ENCODE results near the gene YOD1.

Gene YOD1

DNA sequence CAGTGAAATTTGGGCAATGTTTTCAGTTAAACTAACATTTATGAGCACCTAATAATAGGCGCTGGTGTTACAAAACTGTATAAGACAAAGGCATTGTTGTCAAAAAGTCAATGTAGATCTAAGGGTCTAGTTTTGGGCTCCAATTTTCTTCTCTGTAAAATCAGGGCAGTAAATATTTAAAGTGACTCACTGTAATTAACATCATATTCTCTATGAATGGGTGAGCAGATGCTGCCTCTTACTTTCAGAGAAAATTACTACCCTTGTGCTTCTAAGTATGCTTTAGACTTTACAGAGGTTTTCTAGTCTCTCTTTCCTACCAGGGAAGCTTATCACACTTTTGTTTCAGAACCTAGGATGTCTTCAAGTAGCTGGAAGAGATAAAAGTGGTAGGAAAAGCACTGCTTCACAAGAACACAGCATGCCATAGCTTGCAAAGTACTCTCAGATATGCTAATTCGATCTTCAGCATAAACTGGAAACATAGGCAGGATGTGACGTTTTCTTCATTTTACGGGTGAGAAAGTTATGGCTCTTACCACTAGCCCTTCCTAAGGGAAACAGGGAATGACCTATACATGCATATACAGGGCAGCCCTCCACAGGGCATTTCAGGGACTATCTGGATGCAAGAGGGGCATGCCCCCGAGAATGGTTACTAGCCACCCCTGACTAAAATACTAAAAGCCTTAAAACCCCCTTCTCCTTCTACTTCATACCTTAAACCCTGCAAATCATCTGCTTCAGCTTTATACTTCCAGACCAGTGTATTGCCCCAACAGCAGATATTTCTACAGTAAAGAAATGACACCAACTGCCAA lies 21.1 kb downstream of the YOD1 start:
- DNase-seq (ENCODE audit: extremely low spot score, insufficient read length, low read depth) (no peak), FAIRE-seq (no peak)

DNA sequence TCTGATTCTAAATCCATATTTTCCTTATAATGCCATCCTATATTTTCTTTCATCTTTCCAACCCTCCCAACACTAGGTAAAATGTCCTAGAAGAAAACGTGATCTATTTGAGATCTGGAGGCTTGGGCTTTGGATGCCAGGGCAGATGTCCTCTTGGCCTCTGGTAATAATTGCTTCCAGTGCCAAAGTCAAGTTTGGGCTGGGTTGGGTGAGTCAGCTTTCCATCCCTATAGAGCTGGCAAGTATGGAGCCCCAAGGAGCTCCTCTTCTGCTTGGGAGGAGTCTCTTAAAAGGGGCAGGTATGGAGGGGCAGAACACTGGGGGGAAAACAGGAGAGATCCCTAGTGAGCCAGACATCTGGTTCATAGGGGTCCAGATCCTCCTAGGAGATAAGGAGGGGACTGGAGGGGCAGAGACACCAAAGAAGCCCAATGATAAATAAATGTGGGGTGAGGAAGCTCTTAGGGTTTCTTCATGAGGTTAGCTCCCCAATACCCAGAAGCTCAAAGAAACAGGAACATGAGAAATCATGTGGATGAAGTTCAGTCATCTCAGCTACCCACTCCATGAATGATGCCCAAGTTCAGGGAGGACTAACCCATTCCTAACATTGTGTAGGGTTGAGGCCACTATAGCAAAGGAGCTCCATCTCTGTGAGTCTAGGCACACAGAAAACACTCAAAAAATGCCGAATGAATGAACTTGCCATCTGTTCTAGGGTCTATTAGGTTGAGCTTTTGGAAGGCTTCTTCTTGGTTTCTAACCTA lies 21.9 kb downstream of the YOD1 start:
- no peak for DNase-seq (ENCODE audit: extremely low spot score, insufficient read length, low read depth)
- FAIRE-seq, result no peak

DNA sequence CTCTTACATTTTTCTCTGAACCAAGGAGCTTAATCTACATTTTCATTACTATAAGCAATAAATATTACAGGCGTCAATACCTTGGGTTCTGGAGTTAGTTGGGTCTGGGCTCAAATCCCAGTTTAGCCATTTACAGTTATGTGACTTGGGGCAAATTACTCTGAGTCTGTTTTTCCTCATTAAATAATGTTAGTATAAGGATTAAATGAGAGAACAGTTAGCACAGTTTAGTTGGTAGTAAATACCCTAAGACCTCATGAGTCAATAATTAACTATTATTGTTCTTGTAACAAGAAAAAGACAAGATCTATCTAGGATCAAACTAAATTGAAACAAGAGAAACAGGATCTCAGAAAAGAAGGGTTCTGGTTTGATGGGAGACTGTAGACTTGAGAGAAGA lies 23.1 kb downstream of the YOD1 start:
- FAIRE-seq, result no peak
- no peak for DNase-seq (ENCODE audit: extremely low spot score, insufficient read length, low read depth)

DNA sequence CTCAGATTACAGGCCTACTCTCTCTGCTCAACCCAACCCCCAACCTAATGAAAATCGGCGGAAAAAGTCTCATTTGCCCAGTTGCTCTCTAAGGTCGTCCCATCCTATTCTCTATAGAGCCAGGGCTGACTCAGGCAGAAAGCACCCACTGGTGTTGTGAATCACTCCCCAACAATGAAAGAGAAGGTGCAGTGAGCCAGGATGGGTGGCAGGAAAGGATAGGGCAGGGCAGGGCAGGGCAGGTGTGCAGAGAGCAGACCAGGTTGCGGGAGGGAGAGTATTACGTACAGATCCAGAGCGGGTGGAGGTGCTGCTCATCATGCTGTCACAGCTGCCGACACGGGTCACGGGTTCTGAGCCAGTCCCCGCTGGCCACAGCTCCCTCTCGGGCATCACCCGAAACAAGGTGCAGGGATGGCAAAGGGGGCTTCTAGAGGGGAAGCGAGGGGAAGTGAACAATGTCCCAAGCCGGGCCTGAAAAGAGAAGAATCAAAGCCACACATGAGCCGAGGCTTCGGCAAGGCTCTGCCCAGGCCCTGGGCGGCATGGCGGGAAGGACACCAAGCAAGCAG lies 23.7 kb downstream of the YOD1 start:
- DNase-seq (ENCODE audit: extremely low spot score, insufficient read length, low read depth), result no peak
- no peak for FAIRE-seq

DNA sequence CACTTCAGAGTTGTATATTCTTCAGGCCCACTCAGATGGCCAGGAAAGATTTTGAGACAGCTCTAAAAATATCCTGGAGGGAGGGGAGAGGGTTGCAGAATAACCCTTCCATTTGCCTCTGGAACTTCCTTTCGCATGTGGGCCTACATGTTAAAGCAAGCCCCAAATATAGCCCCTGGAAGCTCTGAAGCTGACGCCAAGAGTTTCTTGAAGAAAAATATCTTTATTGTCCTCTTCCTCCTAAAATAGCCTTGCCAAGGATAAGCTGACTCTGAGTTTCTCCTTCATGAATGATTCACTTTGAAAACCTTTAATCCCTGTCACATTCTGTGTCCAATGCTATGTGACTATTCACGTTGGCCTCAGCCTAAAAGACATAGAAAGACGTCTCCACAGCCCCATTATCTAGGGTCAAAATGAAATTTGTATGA lies 24.9 kb downstream of the YOD1 start:
- no peak for FAIRE-seq
- no peak for DNase-seq (ENCODE audit: extremely low spot score, insufficient read length, low read depth)

DNA sequence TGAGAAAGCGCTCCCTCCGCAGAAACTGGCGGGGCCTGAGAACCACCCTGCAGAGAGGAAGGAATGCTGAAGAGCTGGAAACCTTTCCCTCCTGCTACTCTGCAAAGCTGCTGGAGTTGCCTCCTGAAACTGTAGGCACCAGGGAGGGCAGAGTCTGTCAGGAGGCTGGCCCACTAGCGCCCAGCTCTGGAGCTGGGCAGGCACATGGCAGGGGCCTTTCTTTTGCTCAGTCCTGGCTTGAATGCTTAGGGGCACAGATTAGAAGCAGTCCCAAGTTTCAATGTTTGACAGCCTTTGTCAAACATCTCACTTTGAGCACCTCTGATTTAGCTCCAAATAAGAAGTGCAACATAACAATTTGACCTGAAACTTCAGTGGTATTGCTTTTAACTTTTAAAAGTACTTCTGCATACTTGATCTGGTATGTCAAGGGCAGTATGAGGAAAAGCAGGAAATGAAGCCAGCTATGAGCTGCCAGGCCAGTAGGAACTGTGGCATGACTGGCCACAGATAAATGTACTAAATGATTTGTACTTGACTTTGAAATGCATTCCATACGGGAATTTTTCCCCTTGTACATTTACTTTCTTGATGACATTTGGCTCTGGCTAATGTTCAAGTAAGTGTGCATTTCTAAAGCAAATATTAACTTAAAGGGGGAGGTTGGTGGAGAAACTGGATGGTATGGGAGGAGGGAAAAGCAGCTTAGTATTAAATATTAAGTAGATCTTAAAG lies 25.7 kb downstream of the YOD1 start:
- DNase-seq (ENCODE audit: extremely low spot score, insufficient read length, low read depth), result no peak
- FAIRE-seq, result no peak

DNA sequence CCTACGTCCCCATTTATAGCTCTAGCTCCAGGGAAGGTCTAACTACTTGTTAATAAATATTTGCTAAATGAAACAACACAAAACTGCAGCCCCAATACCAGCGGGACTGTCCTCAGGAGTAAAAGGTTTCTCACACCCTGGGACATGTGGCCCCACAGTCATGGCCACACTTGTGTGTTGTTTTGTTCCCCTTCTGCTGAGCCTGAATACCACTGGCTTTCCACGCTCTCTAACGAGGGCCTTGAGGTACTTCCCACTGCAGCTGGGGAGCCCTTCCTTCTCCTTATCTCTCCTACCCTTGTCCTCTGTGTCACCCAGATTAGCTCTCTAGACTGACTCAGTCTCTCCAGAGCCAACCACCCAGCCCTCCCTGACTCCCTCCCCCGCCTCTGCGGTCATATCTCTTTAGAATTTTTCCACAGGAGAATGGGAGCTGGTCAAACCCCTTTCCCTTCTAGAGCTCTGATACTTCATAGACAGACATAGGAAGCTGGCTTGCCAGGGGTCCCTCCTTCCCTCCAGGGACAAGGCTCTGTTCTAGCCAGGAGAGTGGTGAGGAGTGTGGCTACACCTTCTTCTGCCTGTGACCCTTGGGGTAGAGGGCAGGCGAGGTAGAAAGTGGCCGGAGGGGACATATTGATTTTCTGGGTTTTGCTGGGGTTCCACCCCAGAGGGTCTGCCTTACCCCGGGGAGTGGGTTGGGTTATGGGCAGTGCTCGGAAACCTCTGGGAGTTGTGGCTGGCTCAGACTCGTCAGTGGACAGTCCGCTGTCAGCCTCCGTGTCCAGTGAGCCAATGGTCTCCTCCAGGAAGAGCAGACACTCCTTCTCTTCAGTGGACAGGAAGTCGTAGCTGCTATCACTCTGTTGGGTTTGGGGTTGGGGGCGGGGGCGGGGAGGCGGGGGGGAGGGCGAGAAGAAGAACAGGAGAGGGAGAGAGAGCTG lies 26.5 kb downstream of the YOD1 start:
- DNase-seq (ENCODE audit: extremely low spot score, insufficient read length, low read depth) (no peak), FAIRE-seq (no peak)

DNA sequence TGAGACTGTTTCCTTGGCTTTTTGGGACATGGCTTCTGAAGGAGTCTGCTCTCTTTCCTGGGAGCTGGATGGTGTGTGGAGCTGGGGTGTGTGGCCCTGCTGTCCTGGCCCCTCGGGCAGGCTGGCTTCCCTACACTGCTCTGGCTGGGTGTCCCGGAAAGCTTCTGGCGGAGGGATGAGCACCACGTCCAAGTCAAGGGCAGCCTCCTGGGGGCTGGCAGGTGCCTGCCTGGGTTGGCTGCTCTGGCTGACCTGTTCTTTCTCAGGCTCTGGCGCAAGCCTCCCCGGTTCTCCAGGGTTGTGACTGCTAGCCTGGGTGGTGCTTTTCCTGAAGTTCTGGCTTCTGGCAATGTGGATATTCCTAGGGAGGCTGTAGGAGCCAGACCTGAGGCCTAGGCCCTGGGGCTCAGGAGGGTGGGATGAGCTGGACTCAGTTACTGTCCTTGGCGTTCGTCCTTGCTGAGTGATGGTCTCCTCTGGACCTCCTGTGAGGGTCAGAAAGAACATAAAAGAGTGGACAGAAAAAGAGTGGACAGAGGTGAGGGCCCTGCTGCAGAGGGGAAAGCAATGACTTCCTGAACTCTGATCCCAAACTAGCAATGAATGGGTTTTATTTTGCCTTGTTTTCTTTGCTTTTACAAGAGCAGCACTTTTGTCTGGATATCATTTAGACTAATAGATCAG lies 27.9 kb downstream of the YOD1 start:
- no peak for FAIRE-seq
- DNase-seq (ENCODE audit: extremely low spot score, insufficient read length, low read depth), result no peak

DNA sequence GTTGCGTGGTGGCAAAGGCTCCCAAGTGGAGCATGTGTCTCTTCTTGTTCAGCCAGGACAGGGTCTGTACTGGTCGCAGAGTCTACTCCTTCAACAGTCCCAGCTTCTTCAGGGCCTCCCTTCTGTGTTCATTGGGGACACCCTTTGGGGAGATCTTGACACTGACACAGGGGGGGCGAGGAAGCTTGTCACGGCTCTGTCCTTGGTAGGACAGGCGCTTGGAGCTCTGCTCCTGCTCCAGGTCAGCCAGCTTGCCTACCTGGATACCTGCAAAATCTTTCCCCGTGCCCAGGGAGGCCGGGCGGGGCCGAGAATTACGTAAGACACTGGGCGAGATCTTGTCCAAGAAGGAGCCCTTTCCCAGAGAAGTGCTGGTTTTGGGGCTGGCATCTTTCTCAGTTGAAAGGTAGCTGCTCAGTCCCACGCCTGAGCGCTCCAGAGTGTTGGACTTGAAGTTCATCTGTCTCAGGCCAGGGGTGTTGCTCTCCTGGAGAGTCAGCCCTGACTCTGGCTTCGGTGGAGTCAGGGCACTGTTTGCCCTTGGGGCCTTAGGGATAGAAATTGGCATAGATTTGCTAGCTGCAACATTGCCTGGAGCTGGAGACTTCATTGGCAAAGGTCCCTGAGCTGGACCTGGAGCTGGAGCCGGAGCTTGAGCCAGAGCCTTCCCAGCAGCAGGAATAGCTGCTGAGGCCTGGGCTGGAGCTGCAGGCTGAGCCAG lies 29.0 kb downstream of the YOD1 start:
- no peak for FAIRE-seq

DNA sequence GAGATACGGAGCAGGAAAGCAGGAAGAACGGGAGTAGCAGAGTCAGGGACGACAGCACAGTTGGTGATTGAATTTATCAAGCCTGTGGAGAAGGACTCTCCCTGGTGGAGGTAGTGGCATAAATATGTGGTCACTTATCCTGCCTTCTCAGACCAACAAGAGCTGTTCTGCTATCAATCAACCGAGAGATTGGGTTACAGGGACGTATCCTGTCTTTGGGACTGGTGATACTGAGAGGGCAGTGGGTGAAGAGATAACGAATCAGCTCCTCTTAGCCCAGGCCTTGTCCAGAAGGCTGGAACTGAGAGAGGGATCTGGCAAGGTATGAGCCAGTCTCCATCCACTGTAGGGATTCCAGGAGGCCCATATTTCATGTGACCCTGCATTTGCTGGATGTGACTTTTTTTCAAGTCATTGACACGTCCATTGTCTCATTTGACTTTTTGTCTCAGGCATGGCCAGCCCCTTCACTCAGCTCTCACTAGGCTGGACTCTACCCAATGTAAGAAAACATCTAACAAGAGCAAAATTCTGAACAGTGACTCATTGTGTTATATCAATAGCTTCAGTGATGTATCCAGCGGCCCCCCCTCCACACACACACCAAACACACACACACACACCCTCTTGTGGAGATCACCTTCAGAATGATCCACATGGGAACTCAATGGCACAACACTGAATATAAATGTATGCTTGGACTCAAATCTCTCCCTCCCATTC lies 29.7 kb downstream of the YOD1 start:
- DNase-seq (ENCODE audit: extremely low spot score, insufficient read length, low read depth), result no peak

More for the DNA sequence above, 29.0 kb downstream of the YOD1 start:
- no peak for DNase-seq (ENCODE audit: extremely low spot score, insufficient read length, low read depth)

DNA sequence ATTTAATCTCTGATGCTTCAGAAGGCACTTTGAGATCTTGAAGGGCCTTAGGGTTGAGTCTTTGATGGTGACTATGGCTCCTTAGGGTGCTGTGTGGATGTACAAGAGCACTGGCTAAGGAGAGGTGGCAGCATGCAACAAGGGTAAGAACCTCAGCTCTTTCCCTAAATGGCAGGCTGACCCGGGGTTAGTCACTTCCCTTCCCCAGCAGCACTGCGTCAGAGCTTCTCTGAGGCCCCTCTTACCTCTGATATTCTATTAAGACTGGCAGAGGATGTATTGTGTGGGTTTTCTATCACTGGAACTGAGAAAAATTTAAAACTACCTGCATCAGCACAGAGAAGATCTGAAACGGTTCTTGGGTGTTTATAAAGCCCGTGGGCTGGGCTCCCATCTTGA lies 30.3 kb downstream of the YOD1 start:
- FAIRE-seq (no peak), DNase-seq (ENCODE audit: extremely low spot score, insufficient read length, low read depth) (no peak)

More for the DNA sequence above, 29.7 kb downstream of the YOD1 start:
- no peak for FAIRE-seq

DNA sequence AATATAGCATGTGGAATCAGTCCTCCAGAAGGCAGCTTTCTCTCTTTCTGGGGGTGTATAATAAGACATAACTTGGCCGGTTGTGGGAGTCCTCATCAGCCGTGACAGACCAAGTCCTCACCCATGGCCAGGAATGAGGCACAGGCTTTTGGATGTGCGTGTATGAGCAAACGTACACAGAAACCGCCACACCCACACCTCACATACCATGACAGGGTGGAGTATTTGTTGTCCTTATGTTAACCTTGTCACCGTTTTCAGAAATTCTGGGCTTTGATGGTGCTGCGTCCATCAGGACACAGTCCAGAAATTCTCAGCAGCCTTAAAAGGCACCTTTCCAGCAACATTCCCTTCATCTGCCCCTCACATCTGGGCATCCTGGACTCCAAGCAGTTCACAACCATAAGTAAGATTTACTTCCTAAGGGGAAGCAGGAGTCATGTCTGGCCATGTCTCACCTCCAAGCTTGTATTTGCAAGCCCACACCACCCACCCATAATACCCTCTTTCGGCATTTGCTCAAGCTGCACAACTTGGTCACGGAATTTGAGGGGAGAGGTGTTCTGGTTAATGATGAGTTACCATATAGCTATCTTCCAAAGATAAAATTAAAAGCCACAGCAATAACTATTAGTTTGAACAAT lies 30.8 kb downstream of the YOD1 start:
- DNase-seq (ENCODE audit: extremely low spot score, insufficient read length, low read depth), result no peak
- no peak for FAIRE-seq

DNA sequence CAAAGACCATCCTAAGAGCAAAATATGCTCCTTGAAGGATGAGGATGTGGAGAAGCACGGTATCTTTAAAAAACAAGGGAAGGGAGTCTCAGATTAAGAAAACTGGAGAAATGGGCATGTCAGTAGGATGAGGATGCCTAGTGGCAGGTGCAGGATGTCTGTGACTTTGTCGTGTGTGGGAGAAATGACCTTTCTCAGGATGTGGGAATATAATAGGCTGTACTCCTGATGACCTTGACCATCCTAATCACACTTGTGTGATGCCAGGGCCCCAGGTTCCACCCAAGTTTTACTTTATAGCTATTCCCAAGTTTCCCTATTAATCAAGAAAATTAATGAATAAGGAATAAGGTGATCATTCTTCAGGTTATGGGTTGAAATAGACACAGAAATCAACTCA lies 31.3 kb downstream of the YOD1 start:
- DNase-seq (ENCODE audit: extremely low spot score, insufficient read length, low read depth) (no peak), FAIRE-seq (no peak)

DNA sequence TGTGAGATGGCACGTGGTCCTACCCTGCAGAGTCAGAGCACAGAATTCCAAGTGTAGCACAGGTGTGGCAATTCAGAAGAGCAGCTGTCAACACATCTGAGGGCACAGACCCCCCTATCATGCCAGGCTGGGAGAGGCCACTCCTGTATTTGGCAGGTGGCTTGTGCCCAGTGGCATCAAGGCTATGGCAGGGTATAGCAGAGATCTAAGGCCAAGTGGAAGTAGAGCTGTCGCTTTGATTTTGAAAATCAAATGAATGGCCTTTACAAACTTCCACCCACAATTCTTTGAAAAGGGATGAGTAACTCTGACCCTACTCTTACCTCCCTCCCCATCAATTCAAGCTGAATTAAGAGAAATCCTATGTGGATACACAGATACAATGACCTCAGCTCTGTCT lies 31.8 kb downstream of the YOD1 start:
- FAIRE-seq, result no peak

DNA sequence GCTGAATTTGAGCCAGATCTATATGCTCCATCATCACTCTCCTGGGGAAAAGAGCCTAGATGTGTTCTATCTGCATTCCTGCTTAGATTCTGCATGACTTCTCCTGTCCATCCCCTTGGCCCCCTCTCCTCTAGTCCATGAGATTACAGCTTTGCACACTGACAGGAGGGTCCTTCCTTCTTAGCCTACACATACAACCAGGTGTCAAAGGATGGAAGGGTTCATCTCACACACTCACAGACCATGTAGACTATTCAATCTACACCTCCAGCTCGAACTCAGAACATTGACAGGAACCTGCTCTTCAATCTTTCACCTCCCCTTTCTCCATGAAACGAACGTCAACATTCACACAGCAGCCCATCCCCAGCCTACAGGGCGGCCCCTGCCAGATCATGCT lies 32.3 kb downstream of the YOD1 start:
- FAIRE-seq, result no peak
- DNase-seq (ENCODE audit: extremely low spot score, insufficient read length, low read depth), result no peak

More for the DNA sequence above, 31.8 kb downstream of the YOD1 start:
- DNase-seq (ENCODE audit: extremely low spot score, insufficient read length, low read depth), result no peak

DNA sequence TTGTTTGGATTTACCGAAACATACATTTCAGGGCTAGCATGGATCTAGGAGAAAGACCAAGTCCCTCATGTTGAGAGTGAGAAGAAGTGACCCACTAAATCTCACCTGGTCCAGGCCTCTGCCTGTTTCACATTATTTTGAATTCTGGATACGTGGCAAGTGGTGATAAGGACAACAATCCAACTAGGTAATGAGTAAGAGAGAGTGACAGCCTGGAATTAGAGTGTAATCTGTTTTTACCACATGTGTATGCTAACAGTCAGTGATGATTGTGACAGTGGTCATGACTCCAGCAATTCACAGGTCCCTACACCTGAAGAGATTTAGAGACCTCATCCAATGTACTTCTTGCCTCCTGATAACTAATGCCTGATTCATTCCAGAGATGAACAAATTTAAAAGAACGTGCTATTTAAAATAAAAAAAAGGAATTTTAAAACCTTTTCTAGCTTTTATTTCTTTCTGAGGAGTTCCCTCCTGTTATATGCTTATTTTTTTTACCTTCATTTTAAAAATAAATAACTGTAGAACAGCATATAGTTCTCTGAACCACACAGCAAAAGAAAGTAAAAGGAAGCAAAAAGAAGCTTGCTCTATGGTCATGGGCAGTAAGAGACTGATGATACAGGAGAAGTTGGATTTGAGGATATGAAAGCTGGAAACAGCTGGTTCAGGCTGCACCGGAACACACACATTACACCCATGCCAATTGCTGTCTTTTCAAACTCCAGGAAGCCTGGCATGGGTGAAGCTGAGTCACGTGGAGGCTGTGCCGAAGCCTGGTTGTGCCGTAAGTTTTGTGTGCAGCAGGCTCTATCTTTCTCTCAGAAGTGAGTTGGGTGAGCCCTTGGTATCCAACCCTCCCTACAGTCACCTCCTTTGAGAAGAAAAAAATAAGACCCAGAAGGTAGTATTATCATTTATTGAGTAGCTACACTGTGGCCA lies 33.1 kb downstream of the YOD1 start:
- DNase-seq (ENCODE audit: extremely low spot score, insufficient read length, low read depth) (no peak), FAIRE-seq (no peak)

Data from GM18507 (cell line).